ENCODE measurements around the gene TBC1D16. TPM values are rescaled to one million over a fixed set of nuclear protein-coding genes. Genes with fewer than 3 reads are reported as not detected.
A peak's percentile ranks its signal among the peaks of the same experiment; 100 is the strongest.

TBC1D16 gene
- total RNA-seq, 1 experiment from 2014 or later, result 85.8 TPM

DNA sequence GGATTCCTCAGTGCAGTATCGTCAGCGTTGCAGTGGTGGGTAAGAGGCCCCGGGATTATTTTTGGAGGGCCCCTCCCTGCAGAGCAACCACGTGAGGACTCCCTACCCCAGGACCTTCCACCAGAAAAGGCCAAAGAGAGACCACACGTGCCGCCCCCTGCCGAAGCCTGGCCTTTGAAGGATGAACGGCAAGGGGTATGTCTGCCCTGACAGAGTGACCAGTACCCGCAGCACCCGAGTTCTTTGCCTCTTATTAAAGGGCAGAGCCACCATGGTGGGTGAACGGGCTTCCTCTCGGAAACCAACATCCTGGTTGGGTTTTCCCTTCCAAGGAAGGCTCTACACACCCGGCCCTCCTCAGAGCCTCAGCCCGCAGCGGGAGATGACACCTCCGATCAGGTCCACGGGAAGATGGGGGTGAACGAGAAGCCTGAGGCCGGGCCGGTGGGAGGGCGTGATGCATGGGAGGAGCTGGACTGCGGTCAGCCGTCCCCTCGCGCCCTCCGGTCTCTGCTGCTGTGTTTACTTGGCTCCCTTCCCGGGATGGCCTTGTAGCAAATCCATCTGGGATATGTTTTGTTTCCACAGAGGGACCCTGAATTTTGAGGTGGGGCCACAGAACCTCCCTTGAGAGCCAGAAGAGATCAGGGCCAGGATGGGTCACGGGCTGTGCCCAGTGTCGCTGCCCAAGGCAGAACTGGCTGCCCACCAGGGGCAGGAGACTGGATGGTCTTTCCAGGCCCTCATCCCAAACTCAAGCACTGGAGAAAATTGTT, 49.1 kb downstream of the TBC1D16 start:
- DNase-seq, result no peak
- Mint-ChIP-seq H3K27ac (peak overlapping the region in 1 of 3 experiments; percentile 77; a peak in 1 of 7 replicates), H3K9me3 (no peaks in the 10 kb centered on the region), H3K4me3 (no peak overlapping the region), H3K36me3 (ENCODE audit: insufficient read depth in 1 of 3, low read depth in 3 of 3) (peaks cover 0 to 7% (median 1%) of the 10 kb centered on the region in 3 experiments; a peak in 2 of 7 replicates), H3K4me1 (peaks cover 36 to 49% of the 10 kb centered on the region in 2 experiments), H3K27me3 (ENCODE audit: low read depth) (peaks cover 1% of the 10 kb centered on the region; the same call in 1 of the 2 replicates)
- peaks cover 2% of the 10 kb centered on the region; the same call in 1 of the 2 replicates for H3K79me2 ChIP-seq (ENCODE audit: insufficient read depth, low read length)
- H2AK5ac ChIP-seq (ENCODE audit: insufficient read length, low read length), result no peak overlapping the region
- H2BK5ac ChIP-seq (ENCODE audit: insufficient read length, low read length), result no peak overlapping the region
- no peak overlapping the region for H3K9ac ChIP-seq (ENCODE audit: extremely low read depth, insufficient read length, low read length)
- no peaks in the 10 kb centered on the region for H3K27me3 ChIP-seq (ENCODE audit: insufficient read depth, low read length)
- no peak overlapping the region for H2BK120ac ChIP-seq (ENCODE audit: low read depth, low read length, poor library complexity, severe bottlenecking)
- H3K56ac ChIP-seq (ENCODE audit: insufficient read length, low read depth, low read length), result no peak overlapping the region
- no peak overlapping the region for H3T11ph ChIP-seq (ENCODE audit: low read length)
- H3K18ac ChIP-seq (ENCODE audit: insufficient read length, low read depth, low read length), result no peak overlapping the region
- H3K4me2 ChIP-seq (ENCODE audit: insufficient read depth, insufficient read length, low read length), result no peak overlapping the region
- H3K23me2 ChIP-seq (ENCODE audit: insufficient read length, low read depth, low read length, poor library complexity, severe bottlenecking), result no peaks in the 10 kb centered on the region
- no peak overlapping the region for H4K5ac ChIP-seq (ENCODE audit: insufficient read length, low read depth, low read length)
- H4K8ac ChIP-seq (replicated peaks; ENCODE audit: insufficient read length, low read depth, low read length), result no peak overlapping the region
- peaks cover 3% of the 10 kb centered on the region; the same call in 1 of the 2 replicates for H3K4me1 ChIP-seq (ENCODE audit: insufficient read depth, low read length)
- no peaks in the 10 kb centered on the region for H4K20me1 ChIP-seq (ENCODE audit: control insufficient read depth, insufficient read depth, insufficient read length)
- H3K4ac ChIP-seq (ENCODE audit: low read depth, low read length), result no peak overlapping the region
- H3K23ac ChIP-seq (ENCODE audit: insufficient read length, low read depth, low read length), result no peak overlapping the region
- no CpG with 5 or more reads among the region's 29 CpGs for WGBS (ENCODE audit: extremely low coverage, insufficient read length, low lambda C conversion rate)
- H3K14ac ChIP-seq (ENCODE audit: insufficient read depth, low read length), result no peak overlapping the region
- no peak overlapping the region for H2BK20ac ChIP-seq (ENCODE audit: low read depth, low read length, poor library complexity, severe bottlenecking)
- no peak overlapping the region for H2BK15ac ChIP-seq (ENCODE audit: low read depth, low read length)
- H2BK12ac ChIP-seq (ENCODE audit: insufficient read length, low read depth, low read length), result no peak overlapping the region
- no peak overlapping the region for H2AFZ ChIP-seq (ENCODE audit: low read length)
- no peak overlapping the region for H3K27ac ChIP-seq (ENCODE audit: insufficient read length, low read depth, low read length)
- TF ChIP-seq, protein P1, sequence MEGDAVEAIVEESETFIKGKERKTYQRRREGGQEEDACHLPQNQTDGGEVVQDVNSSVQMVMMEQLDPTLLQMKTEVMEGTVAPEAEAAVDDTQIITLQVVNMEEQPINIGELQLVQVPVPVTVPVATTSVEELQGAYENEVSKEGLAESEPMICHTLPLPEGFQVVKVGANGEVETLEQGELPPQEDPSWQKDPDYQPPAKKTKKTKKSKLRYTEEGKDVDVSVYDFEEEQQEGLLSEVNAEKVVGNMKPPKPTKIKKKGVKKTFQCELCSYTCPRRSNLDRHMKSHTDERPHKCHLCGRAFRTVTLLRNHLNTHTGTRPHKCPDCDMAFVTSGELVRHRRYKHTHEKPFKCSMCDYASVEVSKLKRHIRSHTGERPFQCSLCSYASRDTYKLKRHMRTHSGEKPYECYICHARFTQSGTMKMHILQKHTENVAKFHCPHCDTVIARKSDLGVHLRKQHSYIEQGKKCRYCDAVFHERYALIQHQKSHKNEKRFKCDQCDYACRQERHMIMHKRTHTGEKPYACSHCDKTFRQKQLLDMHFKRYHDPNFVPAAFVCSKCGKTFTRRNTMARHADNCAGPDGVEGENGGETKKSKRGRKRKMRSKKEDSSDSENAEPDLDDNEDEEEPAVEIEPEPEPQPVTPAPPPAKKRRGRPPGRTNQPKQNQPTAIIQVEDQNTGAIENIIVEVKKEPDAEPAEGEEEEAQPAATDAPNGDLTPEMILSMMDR (conservative IDR thresholded peaks at IDR 0.05), result no peak
- no peaks in the 10 kb centered on the region for H3K9me3 ChIP-seq (ENCODE audit: control insufficient read depth, low read depth, low read length)
- H3K79me1 ChIP-seq (ENCODE audit: insufficient read depth, low read depth, low read length, poor library complexity, severe bottlenecking), result peaks cover 9% of the 10 kb centered on the region
- H4K91ac ChIP-seq (ENCODE audit: insufficient read length, low read depth, low read length), result no peak overlapping the region
